Measurements from ENCODE around the gene SLC2A13.
"Not testable (repeated sequence)": the region's sequence is repeated elsewhere in the genome, so short reads cannot be mapped to it uniquely, and the experiment has no call there.

SLC2A13 gene

GRCh38 chr12:39922598-39922997 is 183.3 kb downstream of the SLC2A13 start:
- DNase-seq = not testable (repeated sequence)

DNA sequence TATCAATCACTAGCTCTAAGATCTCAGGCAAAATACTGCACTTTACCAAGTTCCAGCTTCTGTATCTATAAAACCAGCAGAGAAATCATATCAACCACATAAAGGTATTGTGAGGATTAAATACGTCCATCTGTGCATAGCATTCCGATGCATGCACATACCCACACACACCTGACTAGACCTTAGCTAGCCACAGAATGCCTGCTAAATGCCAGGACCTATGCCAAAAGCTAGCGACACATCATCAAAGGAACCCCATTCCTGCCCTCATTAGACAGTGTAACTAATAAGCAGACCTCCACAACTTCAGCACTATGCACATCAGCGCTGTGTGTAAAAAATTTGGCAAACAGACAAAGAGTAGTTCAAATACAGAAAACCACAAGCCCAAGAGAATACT is 185.2 kb downstream of the SLC2A13 start:
- DNase-seq = no peak

- no peak for DNase-seq
Measured at GRCh38 chr12:39920222-39920621, 185.7 kb downstream of the SLC2A13 start.

DNA sequence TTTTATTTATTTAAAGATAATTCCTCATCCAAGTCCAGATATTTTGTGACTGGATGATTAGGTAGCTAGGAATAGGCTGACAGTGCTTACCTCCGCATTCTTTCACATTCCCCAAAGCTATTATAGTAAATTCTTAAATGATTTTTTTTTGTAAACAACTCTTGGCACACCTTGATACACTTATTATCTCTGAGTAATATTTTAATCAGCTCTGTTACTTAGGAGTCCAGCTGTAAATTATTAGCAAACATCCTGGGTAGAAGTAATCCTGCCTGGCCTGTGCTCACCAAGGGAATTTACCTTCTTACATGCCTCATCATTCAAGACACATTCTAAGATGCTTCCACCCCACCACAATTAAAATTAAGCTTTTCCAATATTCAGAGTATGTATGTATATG is 186.1 kb downstream of the SLC2A13 start:
- DNase-seq = no peak

DNA sequence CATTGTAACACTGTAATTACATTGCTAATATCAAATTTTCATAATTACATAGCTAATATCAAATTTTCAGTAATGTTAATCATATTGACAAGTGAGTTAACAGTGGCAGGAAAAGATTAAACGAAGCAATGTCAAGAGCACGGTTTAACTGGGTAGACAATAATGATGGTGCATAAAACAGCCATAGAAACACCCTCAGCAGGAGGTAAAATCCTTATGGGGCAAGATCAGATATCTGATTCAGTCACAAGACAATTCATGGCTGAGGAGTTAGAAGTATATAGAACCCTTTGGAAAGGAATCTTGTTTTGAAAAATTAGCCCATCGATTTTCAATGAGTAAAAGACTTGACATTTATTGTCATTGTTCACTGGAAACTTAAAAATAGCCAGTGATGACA is 190.6 kb downstream of the SLC2A13 start:
- no peak for DNase-seq

GRCh38 chr12:39912211-39912980 is 193.5 kb downstream of the SLC2A13 start:
- DNase-seq = no peak

- DNase-seq = no peak
Measured at GRCh38 chr12:39906237-39906636, 199.6 kb downstream of the SLC2A13 start.

- no peak for DNase-seq
Measured at GRCh38 chr12:39905152-39905551, 200.7 kb downstream of the SLC2A13 start.

DNA sequence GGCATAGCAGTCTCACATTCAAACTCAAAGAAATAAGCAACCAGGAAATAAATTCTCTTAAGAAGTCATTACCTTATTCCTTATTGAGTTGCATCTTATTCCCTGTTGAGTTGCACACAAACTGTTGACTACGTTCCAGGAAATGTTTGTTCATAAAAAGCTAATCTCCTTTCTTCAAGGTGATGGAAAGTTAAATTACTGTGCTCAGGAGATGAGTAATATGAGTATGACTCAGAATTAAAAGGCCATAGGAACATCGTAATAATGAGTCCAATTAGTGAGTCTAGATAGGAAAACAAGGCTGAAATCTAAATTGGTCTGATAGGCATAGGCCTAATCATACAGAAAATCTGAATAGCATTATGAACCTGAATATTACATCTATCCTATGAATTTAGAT is 203.1 kb downstream of the SLC2A13 start:
- DNase-seq = no peak

DNA sequence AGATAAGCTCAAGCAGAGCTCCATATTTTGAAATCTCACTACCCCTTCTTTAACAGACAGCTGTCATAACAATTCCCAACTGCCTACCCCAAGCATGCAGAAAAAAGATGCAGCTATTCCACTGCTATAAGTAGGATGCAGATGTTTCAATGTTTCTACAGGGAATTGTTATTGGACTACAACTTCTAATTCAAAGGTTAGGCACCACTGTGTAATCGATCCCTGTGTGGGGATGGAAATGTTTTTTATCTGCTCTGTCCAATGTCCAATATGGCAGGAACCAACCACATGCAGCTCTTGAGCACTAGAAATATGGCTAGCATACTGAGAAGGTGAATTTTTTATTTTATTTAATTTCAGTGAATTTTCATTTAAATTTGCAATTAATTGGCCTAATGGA is 208.6 kb downstream of the SLC2A13 start:
- DNase-seq = no peak

- not testable (repeated sequence) for DNase-seq
Measured at GRCh38 chr12:39893388-39893787, 212.5 kb downstream of the SLC2A13 start.

DNA sequence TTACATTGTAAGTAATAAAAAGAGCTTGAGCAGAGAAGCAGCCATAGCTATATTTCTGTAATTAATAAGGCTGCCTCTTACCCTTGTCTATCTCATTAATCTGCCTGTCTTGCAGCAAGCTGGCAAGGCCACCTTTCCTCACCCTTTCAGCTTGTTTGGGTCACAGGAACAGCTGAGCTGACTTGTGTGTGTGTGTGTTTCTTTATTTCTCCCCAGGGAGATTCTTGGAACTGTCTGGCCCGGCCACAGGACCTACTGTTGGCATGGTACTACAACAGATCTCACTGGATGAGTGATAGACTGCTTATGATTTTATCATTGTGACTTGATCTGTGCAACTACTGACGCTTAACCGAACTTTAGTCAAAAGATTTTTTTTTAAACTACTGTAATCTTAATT is 213.7 kb downstream of the SLC2A13 start:
- no peak for DNase-seq

- DNase-seq = no peak
Measured at GRCh38 chr12:39887856-39888255, 218.0 kb downstream of the SLC2A13 start.

DNA sequence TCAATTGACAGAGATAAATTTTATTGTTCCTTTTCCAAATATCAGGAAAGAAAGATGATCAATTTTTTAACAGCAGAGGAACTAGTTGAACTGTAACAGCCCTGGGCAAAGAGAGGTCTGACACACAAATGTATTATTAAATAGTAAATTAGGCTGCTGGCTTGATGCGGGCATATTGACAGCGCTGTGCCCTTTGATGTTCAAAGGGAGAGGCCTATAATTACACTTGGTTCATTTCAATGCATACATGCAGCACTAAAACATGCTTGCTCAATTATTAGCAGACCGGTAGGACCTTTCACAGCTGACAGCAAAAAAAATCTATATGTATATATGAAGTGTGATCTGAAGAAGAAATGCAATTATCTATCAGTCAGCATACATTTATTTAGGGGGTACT is 219.8 kb downstream of the SLC2A13 start:
- peak; percentile 64 for DNase-seq

DNA sequence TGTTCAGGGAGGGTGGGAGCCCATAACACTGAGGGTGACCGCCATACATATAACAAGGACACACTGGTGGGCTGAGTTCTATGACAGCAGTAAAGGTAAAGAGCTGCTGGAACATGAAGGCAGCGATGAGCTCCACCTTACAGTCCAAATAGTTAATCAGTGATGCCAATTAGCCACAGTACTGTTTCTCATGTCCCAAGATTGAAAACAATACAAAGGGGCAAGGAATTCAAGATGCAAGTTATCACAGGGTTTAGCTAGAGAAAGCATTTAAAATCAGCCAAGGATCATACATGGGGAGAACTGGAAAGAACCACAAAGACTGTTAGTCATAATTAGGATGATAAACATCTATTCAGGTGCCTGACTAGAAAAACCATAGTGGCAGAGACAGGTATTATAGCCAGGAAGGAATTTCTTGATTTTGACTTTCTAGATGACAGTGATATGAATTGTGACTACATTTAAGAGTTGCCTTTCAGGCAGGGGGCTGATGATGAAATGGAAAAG is 221.2 kb downstream of the SLC2A13 start:
- no peak for DNase-seq

DNA sequence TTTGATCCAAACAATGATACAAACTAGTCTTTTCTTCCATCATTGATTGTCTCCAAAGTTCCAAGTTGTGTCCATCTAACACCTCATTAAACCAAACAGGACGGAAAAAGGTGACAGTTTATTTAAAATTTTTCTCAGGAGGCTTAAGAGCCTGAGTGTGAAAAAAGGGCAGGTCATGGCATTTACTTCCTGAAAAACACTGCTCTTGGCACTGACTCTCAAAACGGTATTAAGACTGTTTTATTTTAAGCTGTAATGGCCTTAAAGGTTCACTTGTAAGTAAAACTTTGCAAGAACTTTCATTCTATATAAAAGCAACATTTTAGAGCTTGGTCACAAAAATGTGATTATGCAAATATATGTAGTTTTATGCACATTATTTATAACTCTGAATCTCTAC is 222.5 kb downstream of the SLC2A13 start:
- DNase-seq = no peak

DNA sequence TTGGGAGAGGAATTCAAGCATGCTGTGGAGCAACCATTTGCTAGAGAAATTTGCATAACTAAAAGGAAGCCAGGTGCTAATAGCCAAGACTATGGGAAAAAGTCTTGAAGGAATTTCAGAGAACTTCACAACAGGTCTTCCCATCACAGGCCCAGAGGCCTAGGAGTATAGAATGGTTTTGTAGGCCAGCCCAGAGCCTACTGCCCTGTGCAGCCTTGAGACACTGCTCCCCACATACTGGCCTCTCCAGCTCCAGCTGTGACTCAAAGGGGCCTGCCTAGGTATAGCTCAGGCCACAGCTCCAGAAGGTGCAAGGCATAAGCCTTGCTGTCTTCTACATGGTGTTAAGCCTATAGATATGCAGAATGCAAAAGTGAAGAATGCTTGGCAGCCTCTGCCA is 227.1 kb downstream of the SLC2A13 start:
- no peak for DNase-seq

- no peak for DNase-seq
Measured at GRCh38 chr12:39875721-39876120, 230.2 kb downstream of the SLC2A13 start.

DNA sequence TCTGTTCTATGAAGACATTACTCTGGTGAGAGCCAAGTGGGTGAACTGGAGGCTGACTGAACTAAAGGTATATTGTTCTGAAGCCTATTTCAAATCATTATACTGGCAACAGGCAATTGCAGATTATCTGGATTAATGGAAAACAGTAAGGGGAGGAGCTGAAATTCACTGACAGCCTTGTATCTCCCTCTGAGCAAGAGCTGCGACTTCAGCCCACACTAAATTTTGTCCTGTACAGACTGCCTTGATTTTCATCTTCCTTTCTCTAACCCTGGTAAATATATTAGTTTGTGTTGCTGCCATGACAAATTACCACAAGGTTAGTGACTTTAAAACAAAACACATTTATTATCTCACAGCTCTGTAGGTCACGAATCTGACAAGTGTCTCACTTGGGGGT is 231.1 kb downstream of the SLC2A13 start:
- no peak for DNase-seq

DNA sequence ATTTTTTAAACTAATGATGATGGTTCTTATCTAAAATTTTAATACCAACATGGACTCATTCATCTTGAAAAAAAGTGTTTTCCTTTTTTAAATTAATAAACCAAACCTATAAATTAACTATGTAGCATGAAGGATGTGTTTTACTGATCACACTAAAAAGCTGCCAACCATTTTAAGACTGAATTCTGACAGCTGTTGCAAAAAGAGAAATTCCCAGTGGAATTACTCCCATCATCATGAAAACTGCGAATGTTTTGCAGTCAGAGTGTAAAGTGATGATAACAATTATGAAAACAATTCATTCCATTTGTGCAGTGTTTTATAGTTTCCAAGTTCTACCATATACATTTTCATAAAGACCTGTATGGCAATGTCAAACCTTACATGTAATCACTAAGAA is 232.8 kb downstream of the SLC2A13 start:
- DNase-seq = no peak

DNA sequence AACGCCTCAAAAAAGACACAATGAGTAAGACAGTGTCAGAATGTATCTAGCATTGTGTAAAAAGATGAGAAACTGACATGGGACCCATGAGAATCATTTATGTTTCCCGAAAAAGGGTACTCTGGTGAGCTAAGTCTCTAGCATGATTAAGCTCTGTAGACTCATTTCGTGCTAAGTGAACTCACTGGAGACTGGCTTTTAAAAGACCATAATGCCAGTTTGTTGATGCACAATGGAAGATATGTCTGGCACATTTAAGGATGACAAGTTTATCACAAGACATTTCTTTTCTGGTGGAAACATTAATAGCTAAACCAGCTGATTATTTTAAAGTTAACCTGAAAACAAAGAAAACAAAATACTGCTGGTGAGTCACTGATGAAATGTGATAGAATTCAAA is 233.5 kb downstream of the SLC2A13 start:
- DNase-seq = no peak

- DNase-seq = no peak
Measured at GRCh38 chr12:39868328-39868725, 237.6 kb downstream of the SLC2A13 start.

DNA sequence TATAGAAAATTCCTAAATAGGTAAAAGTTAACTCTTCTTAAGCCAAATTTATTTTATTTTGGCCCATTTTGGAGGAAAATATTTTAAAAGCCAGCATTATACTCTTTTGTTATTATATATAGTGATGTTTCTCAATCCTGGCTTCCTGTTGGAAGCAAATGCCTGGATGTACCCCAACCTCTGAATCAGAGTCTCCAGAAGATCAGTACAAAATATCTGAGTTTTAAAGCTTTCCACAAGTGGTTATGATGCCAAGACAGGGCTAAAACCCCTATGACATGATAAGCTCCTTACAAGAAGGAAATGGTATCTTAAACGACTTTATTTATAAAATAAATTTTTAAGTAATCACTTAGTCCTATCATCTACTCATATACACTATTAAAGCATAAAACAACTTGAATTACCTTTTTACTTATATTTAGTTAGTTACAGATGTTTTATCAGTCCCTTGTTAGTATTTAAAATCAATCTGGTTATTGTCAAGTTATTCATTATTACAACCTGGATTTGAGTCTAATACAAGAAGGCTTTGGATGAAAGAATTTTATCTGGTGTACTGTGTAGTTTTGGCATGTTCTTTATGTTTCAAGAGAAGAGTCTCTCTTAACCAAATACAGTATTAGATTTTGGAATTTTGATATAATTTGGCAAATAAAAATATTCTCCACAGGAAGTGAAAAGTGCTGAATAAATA is 238.1 kb downstream of the SLC2A13 start:
- DNase-seq = no peak

- no peak for DNase-seq
Measured at GRCh38 chr12:39866135-39866534, 239.7 kb downstream of the SLC2A13 start.

DNA sequence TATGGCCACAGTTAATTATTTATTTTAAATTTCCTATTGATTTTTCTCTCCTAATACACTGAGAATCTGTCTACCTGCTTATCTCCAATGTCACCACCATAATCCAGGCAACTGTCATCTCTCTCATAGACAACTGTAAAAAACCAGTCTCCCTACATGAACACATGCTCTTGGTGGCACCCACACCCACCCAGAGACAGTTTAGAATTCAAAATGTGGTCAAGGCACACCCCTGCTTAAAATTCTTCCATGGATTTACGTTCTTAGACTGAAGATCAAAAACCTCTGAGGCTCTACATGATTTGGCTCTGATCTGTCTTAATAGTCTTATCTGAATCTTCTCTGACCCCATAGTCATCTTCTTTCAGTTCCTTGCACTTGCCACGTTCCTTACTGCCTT is 245.2 kb downstream of the SLC2A13 start:
- DNase-seq = no peak

Measured in NCI-H1417 treated with DMSO at 0.1 percent for 48 hours (cell line).